ENCODE results near the gene PCMTD2. TPM values are rescaled to one million over a fixed set of nuclear protein-coding genes. Genes with fewer than 3 reads are reported as not detected.
A peak's percentile ranks its signal among the peaks of the same experiment; 100 is the strongest.

The PCMTD2 gene
- total RNA-seq, 1 experiment from 2014 or later, result 50.9 TPM

DNA sequence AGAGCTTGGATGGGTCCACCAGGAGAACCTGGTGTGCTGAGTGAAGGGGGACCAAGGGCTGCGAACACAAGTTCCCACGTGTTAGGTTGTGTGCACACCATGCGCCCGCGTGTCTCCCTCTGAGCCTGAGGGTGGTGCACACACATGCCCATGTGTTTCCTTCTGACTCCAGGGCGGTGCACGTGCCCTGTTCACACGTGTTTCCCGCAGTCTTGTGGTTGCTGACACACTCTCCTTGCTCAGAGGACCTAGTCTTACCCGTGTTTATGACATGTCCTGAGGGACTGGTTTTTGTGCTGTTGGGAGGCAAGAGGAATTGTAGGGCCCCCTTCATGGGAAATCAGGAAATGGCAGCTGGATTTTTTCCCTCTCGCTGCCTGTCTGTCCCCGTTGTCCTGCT, 36.3 kb upstream of the PCMTD2 start:
- H3K4me1 Mint-ChIP-seq, result peaks cover 14% of the 10 kb centered on the region
- no peaks in the 10 kb centered on the region for H3K27me3 Mint-ChIP-seq (ENCODE audit: low read depth)
- H3K27ac Mint-ChIP-seq, result peak overlapping the region; percentile 61; the same call in 1 of the 2 replicates
- TF ChIP-seq NFE2L1 (CRISPR knock-in tag; IDR thresholded peaks at IDR 0.05) (no peak), ZNF263 (CRISPR knock-in tag; IDR thresholded peaks at IDR 0.05; ENCODE audit: low read depth) (no peak), NFYB (CRISPR knock-in tag; conservative IDR thresholded peaks at IDR 0.05; ENCODE audit: low read depth) (no peak), GTF2I (CRISPR knock-in tag; conservative IDR thresholded peaks at IDR 0.05) (no peak), SOX15 (CRISPR knock-in tag; IDR thresholded peaks at IDR 0.05) (no peak), TEAD4 (CRISPR knock-in tag; IDR thresholded peaks at IDR 0.05) (no peak), SMAD4 (CRISPR knock-in tag; IDR thresholded peaks at IDR 0.05) (no peak)
- TF ChIP-seq, protein P1, sequence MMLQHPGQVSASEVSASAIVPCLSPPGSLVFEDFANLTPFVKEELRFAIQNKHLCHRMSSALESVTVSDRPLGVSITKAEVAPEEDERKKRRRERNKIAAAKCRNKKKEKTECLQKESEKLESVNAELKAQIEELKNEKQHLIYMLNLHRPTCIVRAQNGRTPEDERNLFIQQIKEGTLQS (CRISPR knock-in tag; conservative IDR thresholded peaks at IDR 0.05), result no peak
- H3K36me3 Mint-ChIP-seq, result no peaks in the 10 kb centered on the region
- ATAC-seq, result no peak
- H3K4me3 Mint-ChIP-seq, result no peak overlapping the region
- ChIA-PET CTCF (interaction anchor here (1.3 kb wide), 1 partner anchor 10 kb away, joined by 3 read pairs; no protein-coding TSS in a partner anchor), POLR2A (no interaction called here)
- no peak for DNase-seq (ENCODE audit: low spot score)
- H3K9me3 Mint-ChIP-seq, result no peaks in the 10 kb centered on the region

DNA sequence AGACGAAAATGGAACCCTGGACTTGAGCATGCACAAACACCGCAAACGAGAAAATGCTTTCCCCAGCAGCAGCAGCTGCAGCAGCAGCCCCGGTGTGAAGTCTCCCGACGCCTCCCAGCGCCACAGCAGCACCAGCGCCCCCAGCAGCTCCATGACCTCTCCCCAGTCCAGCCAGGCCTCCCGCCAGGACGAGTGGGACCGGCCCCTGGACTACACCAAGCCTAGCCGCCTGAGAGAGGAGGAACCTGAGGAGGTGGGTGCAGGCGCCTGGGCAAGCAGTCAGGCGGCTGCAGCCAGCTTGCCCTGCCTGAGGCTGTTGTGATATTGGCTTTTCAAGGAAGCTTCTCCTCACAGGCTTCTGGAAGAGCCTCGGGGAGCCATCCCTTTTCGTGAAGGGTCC, 35.8 kb upstream of the PCMTD2 start:
- H3K9me3 Mint-ChIP-seq, result no peaks in the 10 kb centered on the region
- DNase-seq (ENCODE audit: low spot score), result no peak
- ChIA-PET CTCF (interaction anchor here (1.1 to 1.3 kb wide), 2 partner anchors 9 to 10 kb away, joined by 3 read pairs; no protein-coding TSS in a partner anchor), POLR2A (no interaction called here)
- no peaks in the 10 kb centered on the region for H3K27me3 Mint-ChIP-seq (ENCODE audit: low read depth)
- H3K27ac Mint-ChIP-seq, result no peak overlapping the region
- H3K4me3 Mint-ChIP-seq, result no peak overlapping the region
- no peaks in the 10 kb centered on the region for H3K36me3 Mint-ChIP-seq
- H3K4me1 Mint-ChIP-seq, result peaks cover 20% of the 10 kb centered on the region
- no peak for ATAC-seq
- TF ChIP-seq, protein P2, sequence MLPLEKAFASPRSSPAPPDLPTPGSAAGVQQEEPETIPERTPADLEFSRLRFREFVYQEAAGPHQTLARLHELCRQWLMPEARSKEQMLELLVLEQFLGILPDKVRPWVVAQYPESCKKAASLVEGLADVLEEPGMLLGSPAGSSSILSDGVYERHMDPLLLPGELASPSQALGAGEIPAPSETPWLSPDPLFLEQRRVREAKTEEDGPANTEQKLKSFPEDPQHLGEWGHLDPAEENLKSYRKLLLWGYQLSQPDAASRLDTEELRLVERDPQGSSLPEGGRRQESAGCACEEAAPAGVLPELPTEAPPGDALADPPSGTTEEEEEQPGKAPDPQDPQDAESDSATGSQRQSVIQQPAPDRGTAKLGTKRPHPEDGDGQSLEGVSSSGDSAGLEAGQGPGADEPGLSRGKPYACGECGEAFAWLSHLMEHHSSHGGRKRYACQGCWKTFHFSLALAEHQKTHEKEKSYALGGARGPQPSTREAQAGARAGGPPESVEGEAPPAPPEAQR (CRISPR knock-in tag; IDR thresholded peaks at IDR 0.05), result no peak
- TF ChIP-seq ZNF219 (CRISPR knock-in tag; IDR thresholded peaks at IDR 0.05; ENCODE audit: borderline replicate concordance) (no peak), NFE2L1 (CRISPR knock-in tag; IDR thresholded peaks at IDR 0.05) (no peak), ETV6 (CRISPR knock-in tag; IDR thresholded peaks at IDR 0.05) (no peak), NFYB (CRISPR knock-in tag; conservative IDR thresholded peaks at IDR 0.05; ENCODE audit: low read depth) (no peak), ZNF121 (CRISPR knock-in tag; IDR thresholded peaks at IDR 0.05) (no peak)
- TF ChIP-seq, protein P3, sequence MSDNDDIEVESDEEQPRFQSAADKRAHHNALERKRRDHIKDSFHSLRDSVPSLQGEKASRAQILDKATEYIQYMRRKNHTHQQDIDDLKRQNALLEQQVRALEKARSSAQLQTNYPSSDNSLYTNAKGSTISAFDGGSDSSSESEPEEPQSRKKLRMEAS (CRISPR knock-in tag; IDR thresholded peaks at IDR 0.05), result no peak
- TF ChIP-seq, protein P4, sequence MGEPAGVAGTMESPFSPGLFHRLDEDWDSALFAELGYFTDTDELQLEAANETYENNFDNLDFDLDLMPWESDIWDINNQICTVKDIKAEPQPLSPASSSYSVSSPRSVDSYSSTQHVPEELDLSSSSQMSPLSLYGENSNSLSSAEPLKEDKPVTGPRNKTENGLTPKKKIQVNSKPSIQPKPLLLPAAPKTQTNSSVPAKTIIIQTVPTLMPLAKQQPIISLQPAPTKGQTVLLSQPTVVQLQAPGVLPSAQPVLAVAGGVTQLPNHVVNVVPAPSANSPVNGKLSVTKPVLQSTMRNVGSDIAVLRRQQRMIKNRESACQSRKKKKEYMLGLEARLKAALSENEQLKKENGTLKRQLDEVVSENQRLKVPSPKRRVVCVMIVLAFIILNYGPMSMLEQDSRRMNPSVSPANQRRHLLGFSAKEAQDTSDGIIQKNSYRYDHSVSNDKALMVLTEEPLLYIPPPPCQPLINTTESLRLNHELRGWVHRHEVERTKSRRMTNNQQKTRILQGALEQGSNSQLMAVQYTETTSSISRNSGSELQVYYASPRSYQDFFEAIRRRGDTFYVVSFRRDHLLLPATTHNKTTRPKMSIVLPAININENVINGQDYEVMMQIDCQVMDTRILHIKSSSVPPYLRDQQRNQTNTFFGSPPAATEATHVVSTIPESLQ (CRISPR knock-in tag; IDR thresholded peaks at IDR 0.05), result no peak
- TF ChIP-seq, protein P5, sequence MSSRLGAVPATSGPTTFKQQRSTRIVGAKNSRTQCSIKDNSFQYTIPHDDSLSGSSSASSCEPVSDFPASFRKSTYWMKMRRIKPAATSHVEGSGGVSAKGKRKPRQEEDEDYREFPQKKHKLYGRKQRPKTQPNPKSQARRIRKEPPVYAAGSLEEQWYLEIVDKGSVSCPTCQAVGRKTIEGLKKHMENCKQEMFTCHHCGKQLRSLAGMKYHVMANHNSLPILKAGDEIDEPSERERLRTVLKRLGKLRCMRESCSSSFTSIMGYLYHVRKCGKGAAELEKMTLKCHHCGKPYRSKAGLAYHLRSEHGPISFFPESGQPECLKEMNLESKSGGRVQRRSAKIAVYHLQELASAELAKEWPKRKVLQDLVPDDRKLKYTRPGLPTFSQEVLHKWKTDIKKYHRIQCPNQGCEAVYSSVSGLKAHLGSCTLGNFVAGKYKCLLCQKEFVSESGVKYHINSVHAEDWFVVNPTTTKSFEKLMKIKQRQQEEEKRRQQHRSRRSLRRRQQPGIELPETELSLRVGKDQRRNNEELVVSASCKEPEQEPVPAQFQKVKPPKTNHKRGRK (CRISPR knock-in tag; IDR thresholded peaks at IDR 0.05; ENCODE audit: borderline replicate concordance), result no peak

DNA sequence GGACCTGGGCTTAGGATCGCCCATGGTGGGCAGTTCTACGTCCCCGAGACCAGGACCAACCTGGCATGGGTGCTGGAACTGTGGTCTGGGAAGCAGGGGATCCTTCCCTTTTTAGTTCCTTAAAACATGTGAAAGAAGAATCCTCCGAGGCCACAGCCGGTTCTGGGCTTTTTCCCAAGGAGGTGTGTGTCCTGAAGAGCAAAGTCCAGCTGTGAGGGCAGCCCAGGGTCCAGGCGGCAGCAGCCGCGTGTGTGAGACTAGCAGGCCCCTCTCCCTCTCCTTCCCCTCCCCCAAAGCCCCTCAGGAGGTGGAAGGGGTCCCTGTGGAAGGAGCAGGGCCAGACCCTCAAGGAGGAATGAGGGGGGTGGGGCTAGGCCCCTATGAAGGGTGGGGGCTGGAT, 35.1 kb upstream of the PCMTD2 start:
- TF ChIP-seq ETV6 (CRISPR knock-in tag; IDR thresholded peaks at IDR 0.05) (no peak), TCF7 (CRISPR knock-in tag; IDR thresholded peaks at IDR 0.05; ENCODE audit: low read depth) (no peak)
- TF ChIP-seq, protein P6, sequence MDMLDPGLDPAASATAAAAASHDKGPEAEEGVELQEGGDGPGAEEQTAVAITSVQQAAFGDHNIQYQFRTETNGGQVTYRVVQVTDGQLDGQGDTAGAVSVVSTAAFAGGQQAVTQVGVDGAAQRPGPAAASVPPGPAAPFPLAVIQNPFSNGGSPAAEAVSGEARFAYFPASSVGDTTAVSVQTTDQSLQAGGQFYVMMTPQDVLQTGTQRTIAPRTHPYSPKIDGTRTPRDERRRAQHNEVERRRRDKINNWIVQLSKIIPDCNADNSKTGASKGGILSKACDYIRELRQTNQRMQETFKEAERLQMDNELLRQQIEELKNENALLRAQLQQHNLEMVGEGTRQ (CRISPR knock-in tag; IDR thresholded peaks at IDR 0.05), result no peak
- TF ChIP-seq, protein P7, sequence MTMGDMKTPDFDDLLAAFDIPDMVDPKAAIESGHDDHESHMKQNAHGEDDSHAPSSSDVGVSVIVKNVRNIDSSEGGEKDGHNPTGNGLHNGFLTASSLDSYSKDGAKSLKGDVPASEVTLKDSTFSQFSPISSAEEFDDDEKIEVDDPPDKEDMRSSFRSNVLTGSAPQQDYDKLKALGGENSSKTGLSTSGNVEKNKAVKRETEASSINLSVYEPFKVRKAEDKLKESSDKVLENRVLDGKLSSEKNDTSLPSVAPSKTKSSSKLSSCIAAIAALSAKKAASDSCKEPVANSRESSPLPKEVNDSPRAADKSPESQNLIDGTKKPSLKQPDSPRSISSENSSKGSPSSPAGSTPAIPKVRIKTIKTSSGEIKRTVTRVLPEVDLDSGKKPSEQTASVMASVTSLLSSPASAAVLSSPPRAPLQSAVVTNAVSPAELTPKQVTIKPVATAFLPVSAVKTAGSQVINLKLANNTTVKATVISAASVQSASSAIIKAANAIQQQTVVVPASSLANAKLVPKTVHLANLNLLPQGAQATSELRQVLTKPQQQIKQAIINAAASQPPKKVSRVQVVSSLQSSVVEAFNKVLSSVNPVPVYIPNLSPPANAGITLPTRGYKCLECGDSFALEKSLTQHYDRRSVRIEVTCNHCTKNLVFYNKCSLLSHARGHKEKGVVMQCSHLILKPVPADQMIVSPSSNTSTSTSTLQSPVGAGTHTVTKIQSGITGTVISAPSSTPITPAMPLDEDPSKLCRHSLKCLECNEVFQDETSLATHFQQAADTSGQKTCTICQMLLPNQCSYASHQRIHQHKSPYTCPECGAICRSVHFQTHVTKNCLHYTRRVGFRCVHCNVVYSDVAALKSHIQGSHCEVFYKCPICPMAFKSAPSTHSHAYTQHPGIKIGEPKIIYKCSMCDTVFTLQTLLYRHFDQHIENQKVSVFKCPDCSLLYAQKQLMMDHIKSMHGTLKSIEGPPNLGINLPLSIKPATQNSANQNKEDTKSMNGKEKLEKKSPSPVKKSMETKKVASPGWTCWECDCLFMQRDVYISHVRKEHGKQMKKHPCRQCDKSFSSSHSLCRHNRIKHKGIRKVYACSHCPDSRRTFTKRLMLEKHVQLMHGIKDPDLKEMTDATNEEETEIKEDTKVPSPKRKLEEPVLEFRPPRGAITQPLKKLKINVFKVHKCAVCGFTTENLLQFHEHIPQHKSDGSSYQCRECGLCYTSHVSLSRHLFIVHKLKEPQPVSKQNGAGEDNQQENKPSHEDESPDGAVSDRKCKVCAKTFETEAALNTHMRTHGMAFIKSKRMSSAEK (CRISPR knock-in tag; IDR thresholded peaks at IDR 0.05; ENCODE audit: borderline replicate concordance), result no peak

More for the DNA sequence above, 35.1 kb upstream of the PCMTD2 start:
- Mint-ChIP-seq H3K27ac (no peak overlapping the region), H3K27me3 (ENCODE audit: low read depth) (no peaks in the 10 kb centered on the region), H3K4me1 (peaks cover 20% of the 10 kb centered on the region), H3K9me3 (no peaks in the 10 kb centered on the region), H3K4me3 (no peak overlapping the region), H3K36me3 (no peaks in the 10 kb centered on the region)
- ATAC-seq, result no peak
- ChIA-PET POLR2A (no interaction called here), CTCF (interaction anchor here (1.1 to 1.3 kb wide), 3 partner anchors 9 to 35 kb away, joined by 3 read pairs; partner anchors contain the start of gene PCMTD2)
- no peak for DNase-seq (ENCODE audit: low spot score)

Measured in WTC11 (cell line).